ENCODE results near the gene P2RX4.

GRCh38 chr12:121191151-121191550 is 18.8 kb upstream of the P2RX4 start:
- TF ChIP-seq POLR2A (IDR thresholded peaks at IDR 0.05; ENCODE audit: low read depth, low read length) (no peak), POLR2AphosphoS5 (IDR thresholded peaks at IDR 0.05; ENCODE audit: low read depth, low read length) (no peak), TAF1 (IDR thresholded peaks at IDR 0.05; ENCODE audit: borderline replicate concordance, low read depth, low read length) (no peak)
